Measurements from ENCODE around the gene PPARGC1A.

The PPARGC1A gene

GRCh38 chr4:23890369-23891063 lies 669 bp upstream of the PPARGC1A start:
- H3K4me3 ChIP-seq (ENCODE audit: low read depth, low read length), result no peak overlapping the region
- no peak for DNase-seq (ENCODE audit: low read depth)
- TF ChIP-seq CTCF (IDR thresholded peaks at IDR 0.05; ENCODE audit: control insufficient read depth, extremely low read depth, insufficient read depth), result no peak

GRCh38 chr4:23889391-23889790 lies 456 bp downstream of the PPARGC1A start:
- TF ChIP-seq CTCF (IDR thresholded peaks at IDR 0.05; ENCODE audit: control insufficient read depth, extremely low read depth, insufficient read depth), result no peak
- no peak for DNase-seq (ENCODE audit: low read depth)
- no peak overlapping the region for H3K4me3 ChIP-seq (ENCODE audit: low read depth, low read length)

- H3K4me3 ChIP-seq (ENCODE audit: low read depth, low read length), result no peak overlapping the region
- no peak for DNase-seq (ENCODE audit: low read depth)
- TF ChIP-seq CTCF (IDR thresholded peaks at IDR 0.05; ENCODE audit: control insufficient read depth, extremely low read depth, insufficient read depth), result no peak
Observed at GRCh38 chr4:23888421-23889319, 1.2 kb downstream of the PPARGC1A start.

GRCh38 chr4:23887989-23888388 lies 1.9 kb downstream of the PPARGC1A start:
- TF ChIP-seq CTCF (IDR thresholded peaks at IDR 0.05; ENCODE audit: control insufficient read depth, extremely low read depth, insufficient read depth), result no peak
- DNase-seq (ENCODE audit: low read depth), result no peak
- no peak overlapping the region for H3K4me3 ChIP-seq (ENCODE audit: low read depth, low read length)

GRCh38 chr4:23887173-23887572 lies 2.7 kb downstream of the PPARGC1A start:
- no peak for TF ChIP-seq CTCF (IDR thresholded peaks at IDR 0.05; ENCODE audit: control insufficient read depth, extremely low read depth, insufficient read depth)
- H3K4me3 ChIP-seq (ENCODE audit: low read depth, low read length), result no peak overlapping the region
- DNase-seq (ENCODE audit: low read depth), result no peak

- H3K4me3 ChIP-seq (ENCODE audit: low read depth, low read length), result no peak overlapping the region
- TF ChIP-seq CTCF (IDR thresholded peaks at IDR 0.05; ENCODE audit: control insufficient read depth, extremely low read depth, insufficient read depth), result no peak
- DNase-seq (ENCODE audit: low read depth), result no peak
Observed at GRCh38 chr4:23885943-23886590, 3.8 kb downstream of the PPARGC1A start.

All from LNCaP clone FGC (cell line).